Body of pancreas (tissue), 4 donors: ENCODE measurements around the gene ULK2.

Experiments used
- POLR2A ChIP-seq, 3 donors: fragments of 450-650 bp; IDR thresholded peaks; one replicate each; pipeline ENCODE4 v1.6.1; 2016; ENCODE audit warnings: antibody characterized with exemption in 3 of 3, mild to moderate bottlenecking in 2 of 3
- TF ChIP-seq, protein P1 (sequence below), 7 experiments: fragments of 450-650 bp in 4 of 7; fragments of 200-600 bp in 3 of 7; sonication (generic) in 3 of 7; IDR thresholded peaks; one replicate each; pipeline ENCODE4 v1.5.1; 2016 to 2019; ENCODE audit warnings: antibody characterized with exemption in 7 of 7

DNA sequence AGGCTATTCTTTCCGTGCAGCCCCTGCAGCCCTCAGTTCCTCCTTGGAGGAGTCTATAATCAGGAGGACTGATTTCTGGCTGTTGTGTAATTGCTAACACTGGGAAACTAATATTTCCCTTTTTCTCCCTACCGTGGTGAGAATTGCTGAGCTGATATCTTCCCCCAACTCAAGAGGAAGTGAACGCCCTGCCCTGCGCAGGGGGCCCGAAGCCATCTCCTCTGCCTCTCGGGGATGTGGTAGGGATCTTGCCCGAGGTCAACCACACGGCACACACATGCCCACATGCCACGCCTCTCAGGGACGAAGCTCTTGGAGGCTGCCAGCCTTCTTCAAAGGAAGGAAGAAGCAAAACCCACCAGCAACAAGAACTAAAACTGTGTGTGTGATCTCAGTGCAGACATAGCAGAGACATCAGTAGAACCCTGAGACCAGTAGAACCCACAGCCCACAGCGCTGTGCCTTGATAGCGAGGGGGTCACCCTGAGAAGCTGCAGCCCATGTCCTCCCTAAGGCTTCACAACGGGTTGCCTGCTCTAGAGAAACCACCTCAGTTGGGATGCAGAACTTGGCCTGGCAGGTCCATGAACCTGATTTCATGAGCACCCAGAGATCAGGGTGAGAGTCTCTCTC lies 8.9 kb upstream of the ULK2 start:
- TF ChIP-seq, protein P1, sequence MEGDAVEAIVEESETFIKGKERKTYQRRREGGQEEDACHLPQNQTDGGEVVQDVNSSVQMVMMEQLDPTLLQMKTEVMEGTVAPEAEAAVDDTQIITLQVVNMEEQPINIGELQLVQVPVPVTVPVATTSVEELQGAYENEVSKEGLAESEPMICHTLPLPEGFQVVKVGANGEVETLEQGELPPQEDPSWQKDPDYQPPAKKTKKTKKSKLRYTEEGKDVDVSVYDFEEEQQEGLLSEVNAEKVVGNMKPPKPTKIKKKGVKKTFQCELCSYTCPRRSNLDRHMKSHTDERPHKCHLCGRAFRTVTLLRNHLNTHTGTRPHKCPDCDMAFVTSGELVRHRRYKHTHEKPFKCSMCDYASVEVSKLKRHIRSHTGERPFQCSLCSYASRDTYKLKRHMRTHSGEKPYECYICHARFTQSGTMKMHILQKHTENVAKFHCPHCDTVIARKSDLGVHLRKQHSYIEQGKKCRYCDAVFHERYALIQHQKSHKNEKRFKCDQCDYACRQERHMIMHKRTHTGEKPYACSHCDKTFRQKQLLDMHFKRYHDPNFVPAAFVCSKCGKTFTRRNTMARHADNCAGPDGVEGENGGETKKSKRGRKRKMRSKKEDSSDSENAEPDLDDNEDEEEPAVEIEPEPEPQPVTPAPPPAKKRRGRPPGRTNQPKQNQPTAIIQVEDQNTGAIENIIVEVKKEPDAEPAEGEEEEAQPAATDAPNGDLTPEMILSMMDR (IDR thresholded peaks at IDR 0.05) = no peak
- no peak for TF ChIP-seq POLR2A (IDR thresholded peaks at IDR 0.05)
